SK-N-SH treated with all-trans-retinoic acid at 6 μM for 48 hours (cell line): Measurements from ENCODE around the gene ABCB8.

Source experiments
- ATAC-seq: fragments of 200-7000 bp; cut with Tn5 transposase; 3 replicates; pipeline ENCODE4 v1.9.1; 2020; ENCODE audit warnings: mild to moderate bottlenecking, moderate library complexity
- ARNTL ChIP-seq: fragments of 450-650 bp; formaldehyde crosslinking; IDR thresholded peaks from 2 replicates; pipeline ENCODE4 v1.5.0; 2020; ENCODE audit warnings: low read depth, mild to moderate bottlenecking, moderate library complexity, borderline replicate concordance
- CSDC2 ChIP-seq: fragments of 250-450 bp; sonication (Bioruptor Pico); IDR thresholded peaks from 2 replicates; pipeline ENCODE4 v1.5.0; 2020; ENCODE audit warnings: mild to moderate bottlenecking, moderate library complexity
- CSRNP3 ChIP-seq: fragments of 250-450 bp; sonication (Bioruptor Pico); IDR thresholded peaks from 2 replicates; pipeline ENCODE4 v1.5.1; 2021; ENCODE audit warnings: mild to moderate bottlenecking, moderate library complexity
- ESRRG ChIP-seq: fragments of 250-450 bp; sonication (Bioruptor Pico); IDR thresholded peaks from 2 replicates; pipeline ENCODE4 v1.6.1; 2021; ENCODE audit warnings: mild to moderate bottlenecking
- GLIS3 ChIP-seq: fragments of 250-450 bp; sonication (Bioruptor Pico); IDR thresholded peaks from 2 replicates; pipeline ENCODE4 v1.5.0; 2020; ENCODE audit warnings: mild to moderate bottlenecking, moderate library complexity
- ISL1 ChIP-seq: fragments of 250-450 bp; sonication (Bioruptor Pico); IDR thresholded peaks from 2 replicates; pipeline ENCODE4 v2.1.2; 2022; ENCODE audit warnings: mild to moderate bottlenecking, moderate library complexity
- PATZ1 ChIP-seq: fragments of 250-450 bp; sonication (Bioruptor Pico); IDR thresholded peaks from 2 replicates; pipeline ENCODE4 v1.8.0; 2020; ENCODE audit warnings: mild to moderate bottlenecking, moderate library complexity, borderline replicate concordance
- PPARA ChIP-seq: fragments of 250-450 bp; sonication (Bioruptor Pico); IDR thresholded peaks from 2 replicates; pipeline ENCODE4 v1.5.0; 2020; ENCODE audit warnings: mild to moderate bottlenecking, borderline replicate concordance
- RARB ChIP-seq: fragments of 250-450 bp; sonication (Bioruptor Pico); IDR thresholded peaks from 2 replicates; pipeline ENCODE4 v1.8.0; 2021; ENCODE audit warnings: mild to moderate bottlenecking, moderate library complexity
- SNAI2 ChIP-seq: fragments of 250-450 bp; sonication (Bioruptor Pico); IDR thresholded peaks from 2 replicates; pipeline ENCODE4 v1.5.0; 2020; ENCODE audit warnings: mild to moderate bottlenecking, moderate library complexity
- TOX ChIP-seq: fragments of 250-450 bp; sonication (Bioruptor Pico); IDR thresholded peaks from 2 replicates; pipeline ENCODE4 v1.8.0; 2021; ENCODE audit warnings: mild to moderate bottlenecking, moderate library complexity, borderline replicate concordance
- ZFP3 ChIP-seq: fragments of 250-450 bp; sonication (Bioruptor Pico); IDR thresholded peaks from 2 replicates; pipeline ENCODE4 v1.5.0; 2020; ENCODE audit warnings: mild to moderate bottlenecking, moderate library complexity
- ZFP30 ChIP-seq: fragments of 450-650 bp; formaldehyde crosslinking; IDR thresholded peaks from 2 replicates; pipeline ENCODE4 v1.5.0; 2022; ENCODE audit warnings: mild to moderate bottlenecking, moderate library complexity
- ZNF565 ChIP-seq: fragments of 450-650 bp; formaldehyde crosslinking; conservative IDR thresholded peaks from 2 replicates; pipeline ENCODE4 v1.5.0; 2020; ENCODE audit warnings: low read depth, mild to moderate bottlenecking, moderate library complexity
- ZNF70 ChIP-seq: fragments of 450-650 bp; formaldehyde crosslinking; IDR thresholded peaks from 2 replicates; pipeline ENCODE4 v1.5.0; 2020; ENCODE audit warnings: mild to moderate bottlenecking, moderate library complexity
- ZNF8 ChIP-seq: fragments of 450-650 bp; formaldehyde crosslinking; IDR thresholded peaks from 2 replicates; pipeline ENCODE4 v1.5.0; 2020; ENCODE audit warnings: mild to moderate bottlenecking, moderate library complexity
- TF ChIP-seq, protein P1 (sequence below): fragments of 250-450 bp; sonication (Bioruptor Pico); IDR thresholded peaks from 2 replicates; pipeline ENCODE4 v1.5.0; 2020; ENCODE audit warnings: mild to moderate bottlenecking, moderate library complexity
- TF ChIP-seq, protein P2 (sequence below): fragments of 250-450 bp; sonication (Bioruptor Pico); IDR thresholded peaks from 2 replicates; pipeline ENCODE4 v1.8.0; 2021; ENCODE audit warnings: low read depth, mild to moderate bottlenecking, moderate library complexity, borderline replicate concordance

Gene ABCB8

GRCh38 chr7:150989456-150989855, 38.8 kb upstream of the ABCB8 start:
- TF ChIP-seq TOX (CRISPR knock-in tag) (no peak), SNAI2 (CRISPR knock-in tag) (0 out of 2 replicates have a peak, but pooled peaks have one; percentile 9)
- ATAC-seq = peak; percentile 9; the same call in 1 of the 3 replicates

DNA sequence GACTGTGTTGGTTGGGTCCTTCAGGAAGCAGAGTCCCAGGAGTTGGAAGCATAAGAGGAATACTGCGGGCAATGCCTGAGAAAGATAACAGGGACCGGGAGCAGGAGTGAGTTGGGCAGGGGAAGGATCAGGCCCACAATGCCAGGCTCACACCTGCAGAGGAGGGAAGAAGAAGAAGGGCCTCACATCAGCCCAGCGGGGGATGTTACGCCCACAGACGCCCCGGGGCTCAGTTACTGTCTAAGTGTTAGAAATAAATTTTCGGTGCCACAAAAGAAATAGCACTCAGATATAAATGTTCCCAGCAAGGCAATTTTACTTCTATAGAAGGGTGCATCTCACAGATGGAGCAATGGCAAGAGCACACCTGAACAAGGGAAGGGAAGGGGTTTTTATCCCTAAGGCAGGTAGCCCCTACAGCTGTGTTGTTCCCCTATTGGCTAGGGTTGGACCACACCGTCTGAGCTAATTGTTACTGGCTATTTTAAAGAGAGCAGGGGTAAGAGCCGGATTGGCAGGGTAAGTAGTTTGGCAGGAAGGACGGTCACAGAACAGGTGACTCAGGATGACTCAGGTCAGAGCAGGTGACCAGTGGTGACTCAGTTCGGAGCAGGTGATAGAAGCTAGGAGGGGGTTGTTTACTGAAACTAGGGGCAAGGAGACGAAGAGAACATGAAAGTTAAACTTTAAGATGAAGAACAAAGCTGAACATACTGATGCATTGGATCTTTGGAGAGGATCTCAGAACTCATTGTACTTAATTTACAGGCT, 37.6 kb upstream of the ABCB8 start, which contains the start of gene NOS3:
Gene NOS3, plus strand, starts transcription at position 602 of the 771 bp plus-strand sequence. CDS start 2,787 bp downstream, outside the sequence.
- no peak for ATAC-seq
- TF ChIP-seq, protein P1, sequence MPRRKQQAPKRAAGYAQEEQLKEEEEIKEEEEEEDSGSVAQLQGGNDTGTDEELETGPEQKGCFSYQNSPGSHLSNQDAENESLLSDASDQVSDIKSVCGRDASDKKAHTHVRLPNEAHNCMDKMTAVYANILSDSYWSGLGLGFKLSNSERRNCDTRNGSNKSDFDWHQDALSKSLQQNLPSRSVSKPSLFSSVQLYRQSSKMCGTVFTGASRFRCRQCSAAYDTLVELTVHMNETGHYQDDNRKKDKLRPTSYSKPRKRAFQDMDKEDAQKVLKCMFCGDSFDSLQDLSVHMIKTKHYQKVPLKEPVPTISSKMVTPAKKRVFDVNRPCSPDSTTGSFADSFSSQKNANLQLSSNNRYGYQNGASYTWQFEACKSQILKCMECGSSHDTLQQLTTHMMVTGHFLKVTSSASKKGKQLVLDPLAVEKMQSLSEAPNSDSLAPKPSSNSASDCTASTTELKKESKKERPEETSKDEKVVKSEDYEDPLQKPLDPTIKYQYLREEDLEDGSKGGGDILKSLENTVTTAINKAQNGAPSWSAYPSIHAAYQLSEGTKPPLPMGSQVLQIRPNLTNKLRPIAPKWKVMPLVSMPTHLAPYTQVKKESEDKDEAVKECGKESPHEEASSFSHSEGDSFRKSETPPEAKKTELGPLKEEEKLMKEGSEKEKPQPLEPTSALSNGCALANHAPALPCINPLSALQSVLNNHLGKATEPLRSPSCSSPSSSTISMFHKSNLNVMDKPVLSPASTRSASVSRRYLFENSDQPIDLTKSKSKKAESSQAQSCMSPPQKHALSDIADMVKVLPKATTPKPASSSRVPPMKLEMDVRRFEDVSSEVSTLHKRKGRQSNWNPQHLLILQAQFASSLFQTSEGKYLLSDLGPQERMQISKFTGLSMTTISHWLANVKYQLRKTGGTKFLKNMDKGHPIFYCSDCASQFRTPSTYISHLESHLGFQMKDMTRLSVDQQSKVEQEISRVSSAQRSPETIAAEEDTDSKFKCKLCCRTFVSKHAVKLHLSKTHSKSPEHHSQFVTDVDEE = no peak
- no peak for TF ChIP-seq ISL1
- TF ChIP-seq PATZ1 = no peak
- TF ChIP-seq TOX (CRISPR knock-in tag) = no peak
- TF ChIP-seq ESRRG (CRISPR knock-in tag) = no peak
- TF ChIP-seq GLIS3 (CRISPR knock-in tag) = no peak
- TF ChIP-seq CSRNP3 (CRISPR knock-in tag) = no peak
- no peak for TF ChIP-seq ZNF8 (CRISPR knock-in tag)
- TF ChIP-seq CSDC2 (CRISPR knock-in tag) = no peak
- TF ChIP-seq, protein P2, sequence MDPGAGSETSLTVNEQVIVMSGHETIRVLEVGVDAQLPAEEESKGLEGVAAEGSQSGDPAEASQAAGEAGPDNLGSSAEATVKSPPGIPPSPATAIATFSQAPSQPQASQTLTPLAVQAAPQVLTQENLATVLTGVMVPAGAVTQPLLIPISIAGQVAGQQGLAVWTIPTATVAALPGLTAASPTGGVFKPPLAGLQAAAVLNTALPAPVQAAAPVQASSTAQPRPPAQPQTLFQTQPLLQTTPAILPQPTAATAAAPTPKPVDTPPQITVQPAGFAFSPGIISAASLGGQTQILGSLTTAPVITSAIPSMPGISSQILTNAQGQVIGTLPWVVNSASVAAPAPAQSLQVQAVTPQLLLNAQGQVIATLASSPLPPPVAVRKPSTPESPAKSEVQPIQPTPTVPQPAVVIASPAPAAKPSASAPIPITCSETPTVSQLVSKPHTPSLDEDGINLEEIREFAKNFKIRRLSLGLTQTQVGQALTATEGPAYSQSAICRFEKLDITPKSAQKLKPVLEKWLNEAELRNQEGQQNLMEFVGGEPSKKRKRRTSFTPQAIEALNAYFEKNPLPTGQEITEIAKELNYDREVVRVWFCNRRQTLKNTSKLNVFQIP (CRISPR knock-in tag) = no peak
- TF ChIP-seq ZNF565 (CRISPR knock-in tag) = no peak

DNA sequence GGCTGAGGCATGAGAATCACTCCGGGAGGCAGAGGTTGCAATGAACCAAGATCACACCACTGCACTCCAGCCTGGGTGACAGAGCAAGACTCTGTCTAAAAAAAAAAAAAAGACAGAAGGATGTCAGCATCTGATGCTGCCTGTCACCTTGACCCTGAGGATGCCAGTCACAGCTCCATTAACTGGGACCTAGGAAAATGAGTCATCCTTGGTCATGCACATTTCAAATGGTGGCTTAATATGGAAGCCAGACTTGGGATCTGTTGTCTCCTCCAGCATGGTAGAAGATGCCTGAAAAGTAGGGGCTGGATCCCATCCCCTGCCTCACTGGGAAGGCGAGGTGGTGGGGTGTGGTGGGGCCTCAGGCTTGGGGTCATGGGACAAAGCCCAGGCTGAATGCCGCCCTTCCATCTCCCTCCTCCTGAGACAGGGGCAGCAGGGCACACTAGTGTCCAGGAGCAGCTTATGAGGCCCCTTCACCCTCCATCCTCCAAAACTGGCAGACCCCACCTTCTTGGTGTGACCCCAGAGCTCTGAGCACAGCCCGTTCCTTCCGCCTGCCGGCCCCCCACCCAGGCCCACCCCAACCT, 36.1 kb upstream of the ABCB8 start:
- no peak for ATAC-seq
- TF ChIP-seq, protein P1 = no peak
- TF ChIP-seq ZNF565 (CRISPR knock-in tag) (no peak), GLIS3 (CRISPR knock-in tag) (no peak), ZFP3 (no peak), RARB (no peak), CSDC2 (CRISPR knock-in tag) (no peak), CSRNP3 (CRISPR knock-in tag) (no peak), ZFP30 (CRISPR knock-in tag) (no peak), PATZ1 (no peak), ARNTL (CRISPR knock-in tag) (no peak), TOX (CRISPR knock-in tag) (no peak), ZNF70 (CRISPR knock-in tag) (no peak), PPARA (CRISPR knock-in tag) (no peak), ZNF8 (CRISPR knock-in tag) (no peak)
- TF ChIP-seq, protein P2 (CRISPR knock-in tag) = no peak
